ENCODE data around the gene MVK. TPM values are rescaled to one million over a fixed set of nuclear protein-coding genes. Genes with fewer than 3 reads are reported as not detected.

MVK gene
- total RNA-seq, 1 experiment from 2014 or later, result 28.9 TPM

- no peak for DNase-seq
- 0 out of 2 replicates have a peak, but pooled peaks cover 3% of the 10 kb centered on the region for H3K4me1 ChIP-seq
- H3K4me3 ChIP-seq (ENCODE audit: low read depth, low read length), result no peak overlapping the region
- H3K36me3 ChIP-seq (ENCODE audit: control insufficient read depth, insufficient read depth, low read length), result no peaks in the 10 kb centered on the region
- POLR2A ChIA-PET, result no interaction called here
- Mint-ChIP-seq H3K4me3 (ENCODE audit: unreplicated experiment) (no peak overlapping the region), H3K27me3 (ENCODE audit: insufficient read depth, unreplicated experiment) (no peaks in the 10 kb centered on the region), H3K4me1 (ENCODE audit: low read depth, unreplicated experiment) (no peaks in the 10 kb centered on the region), H3K9me3 (ENCODE audit: unreplicated experiment) (no peaks in the 10 kb centered on the region), H3K27ac (ENCODE audit: unreplicated experiment) (no peak overlapping the region), H3K36me3 (ENCODE audit: insufficient read depth, unreplicated experiment) (no peaks in the 10 kb centered on the region)
- H3K27me3 ChIP-seq (replicated peaks; ENCODE audit: control insufficient read depth, insufficient read depth, low read length), result no peaks in the 10 kb centered on the region
- H3K9me3 ChIP-seq, result no peaks in the 10 kb centered on the region
- TF ChIP-seq CTCF (IDR thresholded peaks at IDR 0.05; ENCODE audit: insufficient read depth in 1 of 2, low read depth in 1 of 2, low read length in 1 of 2, severe bottlenecking in 1 of 2, unreplicated experiment in 1 of 2), result no peak
- BruUV-seq (replicated peaks), result no TSS peak
- CTCF ChIA-PET, result interaction anchor here (1.8 kb wide), 1 partner anchor 14 kb away, joined by 8 read pairs; no protein-coding TSS in a partner anchor
- intact Hi-C loops (cut with micrococcal nuclease; ENCODE audit: unreplicated experiment), result no loop called here
Observed at GRCh38 chr12:109612003-109612402, 38.4 kb downstream of the MVK start.

GRCh38 chr12:109612975-109613502 lies 39.4 kb downstream of the MVK start:
- Mint-ChIP-seq H3K36me3 (ENCODE audit: insufficient read depth, unreplicated experiment) (no peaks in the 10 kb centered on the region), H3K9me3 (ENCODE audit: unreplicated experiment) (no peaks in the 10 kb centered on the region), H3K4me3 (ENCODE audit: unreplicated experiment) (no peak overlapping the region), H3K27ac (ENCODE audit: unreplicated experiment) (no peak overlapping the region), H3K27me3 (ENCODE audit: insufficient read depth, unreplicated experiment) (no peaks in the 10 kb centered on the region), H3K4me1 (ENCODE audit: low read depth, unreplicated experiment) (no peaks in the 10 kb centered on the region)
- Histone ChIP-seq H3K36me3 (ENCODE audit: control insufficient read depth, insufficient read depth, low read length) (no peaks in the 10 kb centered on the region), H3K27me3 (replicated peaks; ENCODE audit: control insufficient read depth, insufficient read depth, low read length) (no peaks in the 10 kb centered on the region), H3K4me1 (no peaks in the 10 kb centered on the region), H3K4me3 (ENCODE audit: low read depth, low read length) (no peak overlapping the region), H3K9me3 (no peaks in the 10 kb centered on the region)
- CTCF ChIA-PET, result interaction anchor here (1.8 kb wide), 1 partner anchor 15 kb away, joined by 8 read pairs; no protein-coding TSS in a partner anchor
- no peak for DNase-seq
- peak; percentile 30 to 47 for TF ChIP-seq CTCF (IDR thresholded peaks at IDR 0.05; ENCODE audit: insufficient read depth in 1 of 2, low read depth in 1 of 2, low read length in 1 of 2, severe bottlenecking in 1 of 2, unreplicated experiment in 1 of 2)
- no TSS peak for BruUV-seq (replicated peaks)
- intact Hi-C loops (cut with micrococcal nuclease; ENCODE audit: unreplicated experiment), result loop anchor here (1.0 kb wide), 1 partner anchor 16 kb away; no protein-coding TSS in a partner anchor
- POLR2A ChIA-PET, result no interaction called here

GRCh38 chr12:109613649-109614455 lies 40.3 kb downstream of the MVK start:
- no peaks in the 10 kb centered on the region for H3K9me3 Mint-ChIP-seq (ENCODE audit: unreplicated experiment)
- no peaks in the 10 kb centered on the region for H3K4me1 ChIP-seq
- intact Hi-C loops (cut with micrococcal nuclease; ENCODE audit: unreplicated experiment), result loop anchor here (1.0 kb wide), 1 partner anchor 17 kb away; no protein-coding TSS in a partner anchor
- POLR2A ChIA-PET, result no interaction called here
- no peaks in the 10 kb centered on the region for H3K27me3 ChIP-seq (replicated peaks; ENCODE audit: control insufficient read depth, insufficient read depth, low read length)
- H3K9me3 ChIP-seq, result no peaks in the 10 kb centered on the region
- no peak for DNase-seq
- CTCF ChIA-PET, result interaction anchor here (1.8 kb wide), 1 partner anchor 16 kb away, joined by 8 read pairs; no protein-coding TSS in a partner anchor
- H3K4me3 ChIP-seq (ENCODE audit: low read depth, low read length), result no peak overlapping the region
- no peaks in the 10 kb centered on the region for H3K36me3 ChIP-seq (ENCODE audit: control insufficient read depth, insufficient read depth, low read length)
- no peaks in the 10 kb centered on the region for H3K4me1 Mint-ChIP-seq (ENCODE audit: low read depth, unreplicated experiment)
- H3K27me3 Mint-ChIP-seq (ENCODE audit: insufficient read depth, unreplicated experiment), result no peaks in the 10 kb centered on the region
- no peaks in the 10 kb centered on the region for H3K36me3 Mint-ChIP-seq (ENCODE audit: insufficient read depth, unreplicated experiment)
- H3K27ac Mint-ChIP-seq (ENCODE audit: unreplicated experiment), result no peak overlapping the region
- BruUV-seq (replicated peaks), result no TSS peak
- H3K4me3 Mint-ChIP-seq (ENCODE audit: unreplicated experiment), result no peak overlapping the region
- TF ChIP-seq CTCF (IDR thresholded peaks at IDR 0.05; ENCODE audit: insufficient read depth in 1 of 2, low read depth in 1 of 2, low read length in 1 of 2, severe bottlenecking in 1 of 2, unreplicated experiment in 1 of 2), result no peak

Data from Caco-2 (cell line).